GM12878 (cell line): ENCODE data around the gene CD9. TPM values are rescaled to one million over a fixed set of nuclear protein-coding genes. Genes with fewer than 3 reads are reported as not detected.

Experiments used
- ATAC-seq: fragments of 200-7000 bp; cut with Tn5 transposase; 3 replicates; pipeline ENCODE4 v1.9.1; 2020; ENCODE audit warnings: mild to moderate bottlenecking, moderate library complexity
- BruUV-seq: library from RNA; stranded (reverse); fragments of 400-500 nt; replicated peaks from 2 replicates; lab custom pipeline; 2021; lab: Mats Ljungman, UMichigan
- CTCF ChIA-PET: fragments of 300-600 bp; sonication (Branson Sonifier 250); formaldehyde crosslinking; extraction: SDS; loops from one replicate; lab custom pipeline; 2021; ENCODE audit warnings: inconsistent platforms; lab: Yijun Ruan, JAX
- POLR2A ChIA-PET: fragments of 350-600 bp; formaldehyde crosslinking; extraction: SDS; loops from one replicate; lab custom pipeline; 2021; ENCODE audit warnings: inconsistent platforms; lab: Charles Lee
- RAD21 ChIA-PET: fragments of 300-600 bp; sonication (Branson Sonifier 250); formaldehyde crosslinking; loops from one replicate; lab custom pipeline; 2023; ENCODE audit warnings: antibody characterized with exemption; ENCODE audit not compliant: unreplicated experiment; lab: Charles Lee
- SMC1A ChIA-PET: fragments of 300-600 bp; sonication (Branson Sonifier 250); formaldehyde crosslinking; loops from one replicate; lab custom pipeline; 2023; ENCODE audit not compliant: unreplicated experiment, uncharacterized antibody; lab: Charles Lee
- DNase-seq: peaks from one replicate; pipeline ENCODE4 v3.0.0-alpha.2; 2011; ENCODE audit warnings: low read depth, low spot score
- FAIRE-seq: peaks from 3 replicates; lab custom pipeline; 2011; peaks lifted over from hg19 to GRCh38; lab: Jason Lieb, UNC
- H2AFZ ChIP-seq: 2 replicates; pipeline ENCODE4 v1.6.0; 2011; ENCODE audit warnings: low read depth, low read length, control low read depth; ENCODE audit not compliant: control insufficient read depth
- H3K27ac ChIP-seq: 2 replicates; pipeline ENCODE4 v1.5.1; 2011; ENCODE audit warnings: control low read depth; ENCODE audit not compliant: control insufficient read depth, insufficient read depth
- H3K27me3 ChIP-seq, 2 experiments: replicated peaks in 1 of 2; 2 replicates each; pipeline versions ENCODE4 v1.6.0 to v1.6.1; 2011; ENCODE audit warnings: low read length in 1 of 2; ENCODE audit not compliant: control insufficient read depth in 2 of 2, insufficient read depth in 2 of 2
- H3K36me3 ChIP-seq, 2 experiments: 2 replicates each; pipeline ENCODE4 v1.5.1; 2011; ENCODE audit warnings: low read length in 1 of 2; ENCODE audit not compliant: control insufficient read depth in 2 of 2, insufficient read depth in 2 of 2
- H3K4me1 ChIP-seq: 2 replicates; pipeline ENCODE4 v1.6.1; 2011; ENCODE audit warnings: mild to moderate bottlenecking, low read length, moderate library complexity, mixed read lengths; ENCODE audit not compliant: control insufficient read depth, insufficient read depth
- H3K4me2 ChIP-seq: 2 replicates; pipeline ENCODE4 v1.6.0; 2011; ENCODE audit warnings: control low read depth; ENCODE audit not compliant: control insufficient read depth, insufficient read depth
- H3K4me3 ChIP-seq: fragments of 200-600 bp; sonication (generic); 2 replicates; pipeline ENCODE4 v1.5.1; 2016
- H3K79me2 ChIP-seq: 2 replicates; pipeline ENCODE4 v1.6.0; 2011; ENCODE audit warnings: low read length; ENCODE audit not compliant: control insufficient read depth, insufficient read depth
- H3K9ac ChIP-seq: 2 replicates; pipeline ENCODE4 v1.8.0; 2011; ENCODE audit warnings: low read length, control low read depth, mixed read lengths; ENCODE audit not compliant: control insufficient read depth, insufficient read depth
- H3K9me3 ChIP-seq: replicated peaks from 3 replicates; pipeline ENCODE4 v1.5.1; 2011; ENCODE audit warnings: mild to moderate bottlenecking, low read length; ENCODE audit not compliant: control insufficient read depth, insufficient read depth
- H4K20me1 ChIP-seq: 2 replicates; pipeline ENCODE4 v1.6.0; 2011; ENCODE audit not compliant: control insufficient read depth, insufficient read depth
- CREB1 ChIP-seq: IDR thresholded peaks from 2 replicates; pipeline ENCODE4 v1.6.1; 2012; ENCODE audit warnings: low read depth, mild to moderate bottlenecking, inconsistent platforms
- POU2F2 ChIP-seq: IDR thresholded peaks from 3 replicates; pipeline ENCODE4 v1.6.1; 2011; ENCODE audit warnings: low read depth, mild to moderate bottlenecking, low read length, borderline replicate concordance
- RCOR1 ChIP-seq: conservative IDR thresholded peaks from 2 replicates; pipeline ENCODE4 v1.6.1; 2012; ENCODE audit warnings: low read depth, low read length, improper control_type of control experiment
- SIN3A ChIP-seq: IDR thresholded peaks from 2 replicates; pipeline ENCODE4 v1.6.1; 2012; ENCODE audit warnings: low read depth, low read length, improper control_type of control experiment
- SMAD1 ChIP-seq: fragments of 450-650 bp; IDR thresholded peaks from 2 replicates; pipeline ENCODE4 v1.6.1; 2018; ENCODE audit warnings: mild to moderate bottlenecking, low read depth; ENCODE audit not compliant: partially characterized antibody
- SREBF2 ChIP-seq: IDR thresholded peaks from 2 replicates; pipeline ENCODE4 v1.6.1; 2012; ENCODE audit warnings: mild to moderate bottlenecking, low read length
- TCF12 ChIP-seq: IDR thresholded peaks from 2 replicates; pipeline ENCODE4 v1.6.1; 2011; ENCODE audit warnings: low read depth, mild to moderate bottlenecking, low read length
- WGBS: methylation state at CpG from one replicate; pipeline ENCODE4 v1.1.6; 2016; ENCODE audit warnings: low lambda C conversion rate; ENCODE audit not compliant: insufficient replicate concordance, insufficient coverage; ENCODE audit errors: missing lambda C conversion rate; 5-methylcytosine and 5-hydroxymethylcytosine counted together
- in situ Hi-C: fragments of 300-500 bp; cut with MboI; formaldehyde crosslinking; loops from 9 replicates; pipeline ENCODE4 v1.14.3; 2018; ENCODE audit warnings: mixed read lengths
- intact Hi-C: fragments of 100-400 bp; cut with micrococcal nuclease; formaldehyde crosslinking; loops from one replicate; pipeline ENCODE4 v1.14.2; 2022; ENCODE audit not compliant: unreplicated experiment
- polyA plus RNA-seq, 11 experiments: library from polyadenylated mRNA; depleted of rRNA in 4 of 11; unstranded in 6 of 11; stranded (reverse) in 5 of 11; fragments of >200 nt; fragmentation: Nextera tagmentation in 4 of 11; fragmentation: Illumina TruSeq in 1 of 11; extraction: Ambion mirVana in 4 of 11; extraction: Trizol in 1 of 11; gene quantifications; 1 replicate in 1 of 11; 2 replicates in 10 of 11; pipeline versions ENCODE4 v1.2.1 to v1.2.3, GENCODE V29; 2011 to 2016; ENCODE audit warnings: inconsistent platforms in 2 of 11, missing spikeins in 2 of 11, low read depth in 1 of 11
- total RNA-seq, 4 experiments: library from RNA; depleted of rRNA in 3 of 4; stranded (reverse); fragments of >200 nt in 3 of 4; fragmentation: Illumina TruSeq in 1 of 4; extraction: Trizol in 1 of 4; gene quantifications; 2 replicates each; pipeline versions ENCODE4 v1.2.1 to v1.2.3, GENCODE V29; 2013 to 2021
- TF ChIP-seq, protein P1 (sequence below): fragments of 450-650 bp; IDR thresholded peaks from 2 replicates; pipeline ENCODE4 v1.6.1; 2017; ENCODE audit warnings: mild to moderate bottlenecking, low read depth, inconsistent platforms; ENCODE audit not compliant: poor library complexity, severe bottlenecking
- TF ChIP-seq, protein P2 (sequence below): IDR thresholded peaks from 2 replicates; pipeline ENCODE4 v1.6.1; 2011; ENCODE audit warnings: low read depth, mild to moderate bottlenecking, low read length, moderate library complexity, borderline replicate concordance; ENCODE audit errors: extremely low read depth
- TF ChIP-seq, protein P3 (sequence below): IDR thresholded peaks from 2 replicates; pipeline ENCODE4 v1.6.1; 2011; ENCODE audit warnings: borderline replicate concordance, low read depth, mild to moderate bottlenecking, moderate library complexity, low read length; ENCODE audit not compliant: insufficient read depth, poor library complexity, severe bottlenecking

CD9 gene
- total and polyA plus RNA-seq, 10 of the 15 experiments (the other 5 are each of a cell fraction or from before 2014, with no cell fraction given), result 4.8 to 29.9 (median 9.7) TPM

DNA sequence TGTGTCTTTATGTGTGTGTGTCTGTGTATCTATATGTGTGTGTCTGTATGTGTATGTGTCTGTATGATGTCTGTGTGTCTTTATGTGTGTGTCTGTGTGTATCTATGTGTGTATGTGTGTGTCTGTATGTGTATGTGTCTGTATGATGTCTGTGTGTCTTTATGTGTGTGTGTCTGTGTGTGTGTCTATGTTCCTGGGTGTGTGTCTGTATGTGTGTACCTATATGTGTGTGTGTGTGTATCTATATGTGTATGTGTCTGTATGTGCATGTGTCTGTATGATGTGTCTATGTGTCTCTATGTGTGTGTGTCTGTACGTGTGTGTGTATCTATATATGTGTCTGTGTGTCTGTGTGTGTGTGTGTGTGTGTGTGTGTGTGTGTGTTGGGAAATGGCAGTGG lies 19.0 kb upstream of the CD9 start:
- WGBS, result 14% methylated on average over 1 of the region's 1 CpG
- SMC1A ChIA-PET, result interaction anchor here (0.6 kb wide), 1 partner anchor 12 kb away, joined by 3 read pairs; no protein-coding TSS in a partner anchor
- peaks cover 3 to 4% of the 10 kb centered on the region in 2 experiments; a peak in 3 of 4 replicates for H3K27me3 ChIP-seq
- BruUV-seq, result no TSS peak
- RAD21 ChIA-PET, result no interaction called here
- POLR2A ChIA-PET, result no interaction called here
- H3K9me3 ChIP-seq, result no peaks in the 10 kb centered on the region; the same call in 2 of the 3 replicates
- H3K79me2 ChIP-seq, result no peaks in the 10 kb centered on the region
- no peak overlapping the region for H3K27ac ChIP-seq
- ATAC-seq, result no peak
- intact Hi-C loops, result no loop called here
- CTCF ChIA-PET, result no interaction called here
- H3K4me2 ChIP-seq, result no peak overlapping the region
- H3K4me3 ChIP-seq, result no peak overlapping the region
- in situ Hi-C loops, result no loop called here
- TF ChIP-seq RCOR1 (no peak), SIN3A (no peak), SREBF2 (no peak), SMAD1 (no peak), TCF12 (no peak), POU2F2 (no peak), CREB1 (no peak)
- TF ChIP-seq, protein P1, sequence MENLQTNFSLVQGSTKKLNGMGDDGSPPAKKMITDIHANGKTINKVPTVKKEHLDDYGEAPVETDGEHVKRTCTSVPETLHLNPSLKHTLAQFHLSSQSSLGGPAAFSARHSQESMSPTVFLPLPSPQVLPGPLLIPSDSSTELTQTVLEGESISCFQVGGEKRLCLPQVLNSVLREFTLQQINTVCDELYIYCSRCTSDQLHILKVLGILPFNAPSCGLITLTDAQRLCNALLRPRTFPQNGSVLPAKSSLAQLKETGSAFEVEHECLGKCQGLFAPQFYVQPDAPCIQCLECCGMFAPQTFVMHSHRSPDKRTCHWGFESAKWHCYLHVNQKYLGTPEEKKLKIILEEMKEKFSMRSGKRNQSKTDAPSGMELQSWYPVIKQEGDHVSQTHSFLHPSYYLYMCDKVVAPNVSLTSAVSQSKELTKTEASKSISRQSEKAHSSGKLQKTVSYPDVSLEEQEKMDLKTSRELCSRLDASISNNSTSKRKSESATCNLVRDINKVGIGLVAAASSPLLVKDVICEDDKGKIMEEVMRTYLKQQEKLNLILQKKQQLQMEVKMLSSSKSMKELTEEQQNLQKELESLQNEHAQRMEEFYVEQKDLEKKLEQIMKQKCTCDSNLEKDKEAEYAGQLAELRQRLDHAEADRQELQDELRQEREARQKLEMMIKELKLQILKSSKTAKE, result no peak
- TF ChIP-seq, protein P2, sequence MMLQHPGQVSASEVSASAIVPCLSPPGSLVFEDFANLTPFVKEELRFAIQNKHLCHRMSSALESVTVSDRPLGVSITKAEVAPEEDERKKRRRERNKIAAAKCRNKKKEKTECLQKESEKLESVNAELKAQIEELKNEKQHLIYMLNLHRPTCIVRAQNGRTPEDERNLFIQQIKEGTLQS, result no peak
- TF ChIP-seq, protein P3, sequence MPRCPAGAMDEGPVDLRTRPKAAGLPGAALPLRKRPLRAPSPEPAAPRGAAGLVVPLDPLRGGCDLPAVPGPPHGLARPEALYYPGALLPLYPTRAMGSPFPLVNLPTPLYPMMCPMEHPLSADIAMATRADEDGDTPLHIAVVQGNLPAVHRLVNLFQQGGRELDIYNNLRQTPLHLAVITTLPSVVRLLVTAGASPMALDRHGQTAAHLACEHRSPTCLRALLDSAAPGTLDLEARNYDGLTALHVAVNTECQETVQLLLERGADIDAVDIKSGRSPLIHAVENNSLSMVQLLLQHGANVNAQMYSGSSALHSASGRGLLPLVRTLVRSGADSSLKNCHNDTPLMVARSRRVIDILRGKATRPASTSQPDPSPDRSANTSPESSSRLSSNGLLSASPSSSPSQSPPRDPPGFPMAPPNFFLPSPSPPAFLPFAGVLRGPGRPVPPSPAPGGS, result no peak
- no peak for FAIRE-seq
- H2AFZ ChIP-seq, result no peak overlapping the region
- DNase-seq, result no peak
- no peak overlapping the region for H3K9ac ChIP-seq
- H4K20me1 ChIP-seq, result no peaks in the 10 kb centered on the region
- H3K4me1 ChIP-seq, result peaks cover 12% of the 10 kb centered on the region
- H3K36me3 ChIP-seq, result no peaks in the 10 kb centered on the region
